GM06990 (cell line): Measurements from ENCODE around the gene TRMT2A.

Experiments
- DNase-seq: peaks from one replicate; pipeline ENCODE4 v3.0.0-alpha.2; 2011; ENCODE audit not compliant: insufficient read length; ENCODE audit errors: extremely low read depth
- H3K27me3 ChIP-seq: replicated peaks from 2 replicates; pipeline ENCODE4 v1.6.0; 2011; ENCODE audit warnings: low read length; ENCODE audit not compliant: control insufficient read depth, insufficient read depth
- H3K36me3 ChIP-seq: 2 replicates; pipeline ENCODE4 v1.5.1; 2011; ENCODE audit warnings: low read length; ENCODE audit not compliant: control insufficient read depth, insufficient read depth
- H3K4me3 ChIP-seq: replicated peaks from 2 replicates; pipeline ENCODE4 v1.5.1; 2011; ENCODE audit warnings: low read depth, mild to moderate bottlenecking, control low read depth, low read length
- CTCF ChIP-seq: IDR thresholded peaks from 2 replicates; pipeline ENCODE4 v1.5.1; 2011; ENCODE audit warnings: low read length, control low read depth, mild to moderate bottlenecking, inconsistent platforms; ENCODE audit not compliant: insufficient read depth, poor library complexity, severe bottlenecking

The TRMT2A gene

GRCh38 chr22:20140521-20140964, 23.5 kb upstream of the TRMT2A start:
- Histone ChIP-seq H3K4me3 (no peak overlapping the region), H3K36me3 (peaks cover 1% of the 10 kb centered on the region), H3K27me3 (no peaks in the 10 kb centered on the region)
- no peak for DNase-seq
- TF ChIP-seq CTCF: no peak

- no peak for TF ChIP-seq CTCF
- no peak for DNase-seq
- Histone ChIP-seq H3K4me3 (no peak overlapping the region), H3K36me3 (peaks cover 1% of the 10 kb centered on the region), H3K27me3 (no peaks in the 10 kb centered on the region)
Observed at GRCh38 chr22:20140107-20140445, 23.1 kb upstream of the TRMT2A start.

GRCh38 chr22:20139391-20140106, 22.5 kb upstream of the TRMT2A start:
- no peak for TF ChIP-seq CTCF
- DNase-seq: no peak
- peaks cover 1% of the 10 kb centered on the region for H3K36me3 ChIP-seq

GRCh38 chr22:20138868-20139267, 21.8 kb upstream of the TRMT2A start:
- no peak for DNase-seq
- peaks cover 1% of the 10 kb centered on the region for H3K36me3 ChIP-seq
- no peak overlapping the region for H3K4me3 ChIP-seq
- H3K27me3 ChIP-seq: no peaks in the 10 kb centered on the region
- TF ChIP-seq CTCF: no peak

More at GRCh38 chr22:20139391-20140106, 22.5 kb upstream of the TRMT2A start:
- Histone ChIP-seq H3K4me3 (no peak overlapping the region), H3K27me3 (no peaks in the 10 kb centered on the region)

GRCh38 chr22:20138417-20138738, 21.4 kb upstream of the TRMT2A start:
- H3K4me3 ChIP-seq: no peak overlapping the region
- no peak for TF ChIP-seq CTCF
- H3K27me3 ChIP-seq: no peaks in the 10 kb centered on the region
- DNase-seq: no peak
- H3K36me3 ChIP-seq: peaks cover 1% of the 10 kb centered on the region
